ENCODE measurements around the gene PRKN.

PRKN gene

DNA sequence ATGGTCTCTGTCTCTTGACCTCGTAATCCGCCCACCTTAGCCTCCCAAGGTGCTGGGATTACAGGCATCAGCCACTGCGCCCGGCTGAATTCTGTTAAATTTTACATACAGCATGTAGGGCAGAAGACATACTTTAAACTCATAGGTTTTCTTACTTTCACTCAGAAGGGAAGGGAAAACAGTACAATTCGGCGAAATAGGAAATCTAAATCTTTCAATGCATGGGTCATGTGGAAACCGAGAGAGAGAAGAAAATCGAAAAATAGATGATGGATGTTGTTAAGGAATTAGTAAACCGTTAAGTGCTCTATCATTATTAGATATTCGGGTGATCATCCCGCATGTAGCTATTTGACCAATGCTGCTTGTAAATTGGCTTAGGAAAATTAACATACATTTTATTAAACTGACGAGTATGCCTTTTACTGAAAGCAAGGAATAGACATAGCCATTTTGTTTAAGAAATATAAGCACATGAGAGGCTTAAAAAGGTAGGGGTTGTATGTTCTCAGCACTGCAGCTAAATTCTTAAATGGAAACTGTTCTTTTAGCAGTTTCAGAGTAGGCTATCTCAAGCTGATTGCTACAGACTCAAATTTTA is 1289.0 kb downstream of the PRKN start:
- Histone ChIP-seq H3K4me3 (ENCODE audit: low read depth, low read length) (no peak overlapping the region), H3K27ac (ENCODE audit: extremely low read depth, low read depth, low read length) (no peak overlapping the region), H3K4me1 (ENCODE audit: control insufficient read depth, insufficient read depth, low read length) (no peaks in the 10 kb centered on the region), H3K9me3 (ENCODE audit: control insufficient read depth, insufficient read depth, low read depth, low read length) (no peaks in the 10 kb centered on the region), H3K36me3 (ENCODE audit: control insufficient read depth in 2 of 2, insufficient read depth in 1 of 2, low read length in 2 of 2) (no peaks in the 10 kb centered on the region)
- ChIA-PET POLR2A (no interaction called here), CTCF (interaction anchor here (0.6 to 4.1 kb wide), 5 partner anchors 13 to 187 kb away, joined by 3 to 31 read pairs (median 7); no protein-coding TSS in a partner anchor)
- TF ChIP-seq ZNF548 (tag by site-specific recombination; IDR thresholded peaks at IDR 0.05) (no peak), ZNF621 (tag by site-specific recombination; IDR thresholded peaks at IDR 0.05) (no peak), YY2 (tag by site-specific recombination; IDR thresholded peaks at IDR 0.05) (no peak), ZNF768 (tag by site-specific recombination; IDR thresholded peaks at IDR 0.05) (no peak), ZNF280D (tag by site-specific recombination; IDR thresholded peaks at IDR 0.05) (no peak)
- TF ChIP-seq, protein P1, sequence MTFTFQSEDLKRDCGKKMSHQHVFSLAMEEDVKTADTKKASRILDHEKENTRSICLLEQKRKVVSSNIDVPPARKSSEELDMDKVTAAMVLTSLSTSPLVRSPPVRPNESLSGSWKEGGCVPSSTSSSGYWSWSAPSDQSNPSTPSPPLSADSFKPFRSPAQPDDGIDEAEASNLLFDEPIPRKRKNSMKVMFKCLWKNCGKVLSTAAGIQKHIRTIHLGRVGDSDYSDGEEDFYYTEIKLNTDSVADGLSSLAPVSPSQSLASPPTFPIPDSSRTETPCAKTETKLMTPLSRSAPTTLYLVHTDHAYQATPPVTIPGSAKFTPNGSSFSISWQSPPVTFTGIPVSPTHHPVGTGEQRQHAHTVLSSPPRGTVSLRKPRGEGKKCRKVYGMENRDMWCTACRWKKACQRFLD (tag by site-specific recombination; IDR thresholded peaks at IDR 0.05), result no peak

DNA sequence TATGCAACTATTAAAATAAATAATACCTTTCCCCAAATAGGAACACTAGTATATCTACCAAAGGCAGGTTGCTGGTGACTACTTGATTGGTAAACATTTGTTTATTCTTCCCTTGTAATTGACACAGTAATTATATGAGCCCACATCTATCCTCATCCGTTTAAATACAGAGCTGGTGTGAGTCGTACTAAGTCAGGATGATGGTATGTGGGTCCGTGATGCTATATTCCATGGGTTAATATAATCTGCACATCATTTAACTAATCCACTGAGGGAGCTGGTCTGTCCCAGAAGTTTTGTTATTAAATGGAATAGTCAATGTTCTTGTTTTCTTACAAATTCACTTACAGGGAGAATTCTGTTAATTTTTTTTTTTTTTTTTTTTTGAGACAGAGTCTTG is 1289.7 kb downstream of the PRKN start:
- Histone ChIP-seq H3K4me3 (ENCODE audit: low read depth, low read length) (no peak overlapping the region), H3K4me1 (ENCODE audit: control insufficient read depth, insufficient read depth, low read length) (no peaks in the 10 kb centered on the region), H3K36me3 (ENCODE audit: control insufficient read depth in 2 of 2, insufficient read depth in 1 of 2, low read length in 2 of 2) (no peaks in the 10 kb centered on the region), H3K9me3 (ENCODE audit: control insufficient read depth, insufficient read depth, low read depth, low read length) (no peaks in the 10 kb centered on the region), H3K27ac (ENCODE audit: extremely low read depth, low read depth, low read length) (no peak overlapping the region)
- POLR2A ChIA-PET, result no interaction called here
- TF ChIP-seq ZNF274 (IDR thresholded peaks at IDR 0.05; ENCODE audit: low read length) (no peak), ZNF274 (tag by site-specific recombination; IDR thresholded peaks at IDR 0.05; ENCODE audit: borderline replicate concordance) (no peak), RBAK (tag by site-specific recombination; IDR thresholded peaks at IDR 0.05) (no peak), ZNF10 (tag by site-specific recombination; IDR thresholded peaks at IDR 0.05) (no peak), BCL11B (tag by site-specific recombination; IDR thresholded peaks at IDR 0.05; ENCODE audit: low read depth) (no peak), HOXC10 (CRISPR knock-in tag; IDR thresholded peaks at IDR 0.05) (no peak), ZFP69B (tag by site-specific recombination; IDR thresholded peaks at IDR 0.05) (no peak), ZNF214 (tag by site-specific recombination; IDR thresholded peaks at IDR 0.05; ENCODE audit: borderline replicate concordance) (no peak), ZFHX2 (tag by site-specific recombination; conservative IDR thresholded peaks at IDR 0.05) (no peak), ZBTB7A (tag by site-specific recombination; IDR thresholded peaks at IDR 0.05; ENCODE audit: low read depth) (no peak), REPIN1 (tag by site-specific recombination; IDR thresholded peaks at IDR 0.05; ENCODE audit: low read depth) (no peak), TRIM28 (IDR thresholded peaks at IDR 0.05; ENCODE audit: borderline replicate concordance, low read length) (no peak), ZNF555 (tag by site-specific recombination; conservative IDR thresholded peaks at IDR 0.05) (no peak), KLF16 (tag by site-specific recombination; IDR thresholded peaks at IDR 0.05) (no peak), REST (tag by site-specific recombination; IDR thresholded peaks at IDR 0.05) (no peak), BCL11A (tag by site-specific recombination; IDR thresholded peaks at IDR 0.05; ENCODE audit: low read depth) (no peak), SALL2 (tag by site-specific recombination; IDR thresholded peaks at IDR 0.05; ENCODE audit: borderline replicate concordance) (no peak), ATF2 (tag by site-specific recombination; IDR thresholded peaks at IDR 0.05; ENCODE audit: low read depth) (no peak)
- TF ChIP-seq, protein P2, sequence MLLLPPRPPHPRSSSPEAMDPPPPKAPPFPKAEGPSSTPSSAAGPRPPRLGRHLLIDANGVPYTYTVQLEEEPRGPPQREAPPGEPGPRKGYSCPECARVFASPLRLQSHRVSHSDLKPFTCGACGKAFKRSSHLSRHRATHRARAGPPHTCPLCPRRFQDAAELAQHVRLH (tag by site-specific recombination; IDR thresholded peaks at IDR 0.05), result no peak
- CTCF ChIA-PET, result interaction anchor here (0.6 to 4.1 kb wide), 4 partner anchors 12 to 60 kb away, joined by 3 to 31 read pairs (median 12); no protein-coding TSS in a partner anchor
